Loucy (cell line): Measurements from ENCODE around the gene CDHR2.

ENCODE experiments used
- CTCF ChIP-seq: fragments of 200-600 bp; sonication (generic); conservative IDR thresholded peaks from 2 replicates; pipeline ENCODE4 v1.5.1; 2014; ENCODE audit warnings: mild to moderate bottlenecking, antibody characterized with exemption, low read length
- EZH2phosphoT487 ChIP-seq: fragments of 200-600 bp; IDR thresholded peaks from 2 replicates; pipeline ENCODE4 v1.6.1; 2018; ENCODE audit warnings: antibody characterized with exemption, mild to moderate bottlenecking, moderate library complexity, borderline replicate concordance

GRCh38 chr5:176606875-176607274, 57.7 kb downstream of the CDHR2 start:
- no peak for TF ChIP-seq CTCF
- TF ChIP-seq EZH2phosphoT487, result no peak
